ENCODE measurements around the gene VIT. TPM values are rescaled to one million over a fixed set of nuclear protein-coding genes. Genes with fewer than 3 reads are reported as not detected.

The VIT gene
- total and polyA plus RNA-seq, 4 donors, result 0.07 to 0.17 (median 0.09) TPM; not detected in 1

DNA sequence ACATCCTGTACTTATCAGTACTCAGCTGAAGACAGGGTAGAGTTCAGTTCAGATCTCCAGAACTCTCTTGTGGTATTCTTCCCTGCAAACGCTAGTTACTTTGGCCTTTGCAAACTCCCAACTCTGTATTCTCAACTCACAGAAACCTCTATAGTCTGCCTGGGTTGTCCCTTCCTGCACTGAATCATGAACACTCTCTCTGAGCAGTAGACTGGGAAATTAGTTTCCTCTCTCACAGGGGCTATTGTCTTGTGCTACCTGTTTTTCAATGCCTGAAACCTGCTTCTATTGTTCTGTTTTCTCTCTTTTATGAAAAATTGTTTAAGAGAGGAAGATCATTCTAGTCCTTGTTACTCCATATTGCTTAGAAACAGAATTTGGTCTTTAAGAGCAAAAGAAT is 134.7 kb downstream of the VIT start:
- no peak for DNase-seq (ENCODE audit: low spot score)
- H3K4me3 ChIP-seq (ENCODE audit: low read depth in 1 of 3, low read length in 3 of 3), result no peak overlapping the region
- H3K27ac ChIP-seq (ENCODE audit: low read depth in 1 of 2, low read length in 2 of 2), result no peak overlapping the region
- no peaks in the 10 kb centered on the region for H3K9me3 ChIP-seq (ENCODE audit: control insufficient read depth in 4 of 4, low read length in 3 of 4)
- no peaks in the 10 kb centered on the region for H3K27me3 ChIP-seq (ENCODE audit: control insufficient read depth in 4 of 4, insufficient read depth in 4 of 4, low read length in 3 of 4)
- H3K36me3 ChIP-seq (ENCODE audit: control insufficient read depth in 4 of 4, insufficient read depth in 3 of 4, low read depth in 1 of 4, low read length in 3 of 4), result no peaks in the 10 kb centered on the region
- no peak for TF ChIP-seq SP1 (IDR thresholded peaks at IDR 0.05)
- TF ChIP-seq, protein P1, sequence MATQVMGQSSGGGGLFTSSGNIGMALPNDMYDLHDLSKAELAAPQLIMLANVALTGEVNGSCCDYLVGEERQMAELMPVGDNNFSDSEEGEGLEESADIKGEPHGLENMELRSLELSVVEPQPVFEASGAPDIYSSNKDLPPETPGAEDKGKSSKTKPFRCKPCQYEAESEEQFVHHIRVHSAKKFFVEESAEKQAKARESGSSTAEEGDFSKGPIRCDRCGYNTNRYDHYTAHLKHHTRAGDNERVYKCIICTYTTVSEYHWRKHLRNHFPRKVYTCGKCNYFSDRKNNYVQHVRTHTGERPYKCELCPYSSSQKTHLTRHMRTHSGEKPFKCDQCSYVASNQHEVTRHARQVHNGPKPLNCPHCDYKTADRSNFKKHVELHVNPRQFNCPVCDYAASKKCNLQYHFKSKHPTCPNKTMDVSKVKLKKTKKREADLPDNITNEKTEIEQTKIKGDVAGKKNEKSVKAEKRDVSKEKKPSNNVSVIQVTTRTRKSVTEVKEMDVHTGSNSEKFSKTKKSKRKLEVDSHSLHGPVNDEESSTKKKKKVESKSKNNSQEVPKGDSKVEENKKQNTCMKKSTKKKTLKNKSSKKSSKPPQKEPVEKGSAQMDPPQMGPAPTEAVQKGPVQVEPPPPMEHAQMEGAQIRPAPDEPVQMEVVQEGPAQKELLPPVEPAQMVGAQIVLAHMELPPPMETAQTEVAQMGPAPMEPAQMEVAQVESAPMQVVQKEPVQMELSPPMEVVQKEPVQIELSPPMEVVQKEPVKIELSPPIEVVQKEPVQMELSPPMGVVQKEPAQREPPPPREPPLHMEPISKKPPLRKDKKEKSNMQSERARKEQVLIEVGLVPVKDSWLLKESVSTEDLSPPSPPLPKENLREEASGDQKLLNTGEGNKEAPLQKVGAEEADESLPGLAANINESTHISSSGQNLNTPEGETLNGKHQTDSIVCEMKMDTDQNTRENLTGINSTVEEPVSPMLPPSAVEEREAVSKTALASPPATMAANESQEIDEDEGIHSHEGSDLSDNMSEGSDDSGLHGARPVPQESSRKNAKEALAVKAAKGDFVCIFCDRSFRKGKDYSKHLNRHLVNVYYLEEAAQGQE (IDR thresholded peaks at IDR 0.05), result no peak
- TF ChIP-seq NR2F2 (IDR thresholded peaks at IDR 0.05), result no peak
- TF ChIP-seq, protein P2, sequence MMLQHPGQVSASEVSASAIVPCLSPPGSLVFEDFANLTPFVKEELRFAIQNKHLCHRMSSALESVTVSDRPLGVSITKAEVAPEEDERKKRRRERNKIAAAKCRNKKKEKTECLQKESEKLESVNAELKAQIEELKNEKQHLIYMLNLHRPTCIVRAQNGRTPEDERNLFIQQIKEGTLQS (IDR thresholded peaks at IDR 0.05), result no peak
- no peak for TF ChIP-seq FOXA2 (IDR thresholded peaks at IDR 0.05)
- TF ChIP-seq GABPA (IDR thresholded peaks at IDR 0.05 in 1 of 2, conservative IDR thresholded peaks at IDR 0.05 in 1 of 2), result no peak
- TF ChIP-seq, protein P3, sequence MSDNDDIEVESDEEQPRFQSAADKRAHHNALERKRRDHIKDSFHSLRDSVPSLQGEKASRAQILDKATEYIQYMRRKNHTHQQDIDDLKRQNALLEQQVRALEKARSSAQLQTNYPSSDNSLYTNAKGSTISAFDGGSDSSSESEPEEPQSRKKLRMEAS (IDR thresholded peaks at IDR 0.05), result no peak
- no peak for TF ChIP-seq HNF4A (conservative IDR thresholded peaks at IDR 0.05)
- no peak for TF ChIP-seq JUND (IDR thresholded peaks at IDR 0.05)
- no peak for TF ChIP-seq YY1 (IDR thresholded peaks at IDR 0.05)
- TF ChIP-seq TAF1 (conservative IDR thresholded peaks at IDR 0.05), result no peak
- no peak for TF ChIP-seq EGR1 (IDR thresholded peaks at IDR 0.05; ENCODE audit: low read depth in 2 of 2)
- TF ChIP-seq RXRA (IDR thresholded peaks at IDR 0.05), result no peak
- TF ChIP-seq, protein P4, sequence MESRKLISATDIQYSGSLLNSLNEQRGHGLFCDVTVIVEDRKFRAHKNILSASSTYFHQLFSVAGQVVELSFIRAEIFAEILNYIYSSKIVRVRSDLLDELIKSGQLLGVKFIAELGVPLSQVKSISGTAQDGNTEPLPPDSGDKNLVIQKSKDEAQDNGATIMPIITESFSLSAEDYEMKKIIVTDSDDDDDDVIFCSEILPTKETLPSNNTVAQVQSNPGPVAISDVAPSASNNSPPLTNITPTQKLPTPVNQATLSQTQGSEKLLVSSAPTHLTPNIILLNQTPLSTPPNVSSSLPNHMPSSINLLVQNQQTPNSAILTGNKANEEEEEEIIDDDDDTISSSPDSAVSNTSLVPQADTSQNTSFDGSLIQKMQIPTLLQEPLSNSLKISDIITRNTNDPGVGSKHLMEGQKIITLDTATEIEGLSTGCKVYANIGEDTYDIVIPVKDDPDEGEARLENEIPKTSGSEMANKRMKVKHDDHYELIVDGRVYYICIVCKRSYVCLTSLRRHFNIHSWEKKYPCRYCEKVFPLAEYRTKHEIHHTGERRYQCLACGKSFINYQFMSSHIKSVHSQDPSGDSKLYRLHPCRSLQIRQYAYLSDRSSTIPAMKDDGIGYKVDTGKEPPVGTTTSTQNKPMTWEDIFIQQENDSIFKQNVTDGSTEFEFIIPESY (IDR thresholded peaks at IDR 0.05), result no peak
- no peak for TF ChIP-seq FOXA1 (IDR thresholded peaks at IDR 0.05)
- TF ChIP-seq HNF4G (IDR thresholded peaks at IDR 0.05), result no peak
- TF ChIP-seq, protein P5, sequence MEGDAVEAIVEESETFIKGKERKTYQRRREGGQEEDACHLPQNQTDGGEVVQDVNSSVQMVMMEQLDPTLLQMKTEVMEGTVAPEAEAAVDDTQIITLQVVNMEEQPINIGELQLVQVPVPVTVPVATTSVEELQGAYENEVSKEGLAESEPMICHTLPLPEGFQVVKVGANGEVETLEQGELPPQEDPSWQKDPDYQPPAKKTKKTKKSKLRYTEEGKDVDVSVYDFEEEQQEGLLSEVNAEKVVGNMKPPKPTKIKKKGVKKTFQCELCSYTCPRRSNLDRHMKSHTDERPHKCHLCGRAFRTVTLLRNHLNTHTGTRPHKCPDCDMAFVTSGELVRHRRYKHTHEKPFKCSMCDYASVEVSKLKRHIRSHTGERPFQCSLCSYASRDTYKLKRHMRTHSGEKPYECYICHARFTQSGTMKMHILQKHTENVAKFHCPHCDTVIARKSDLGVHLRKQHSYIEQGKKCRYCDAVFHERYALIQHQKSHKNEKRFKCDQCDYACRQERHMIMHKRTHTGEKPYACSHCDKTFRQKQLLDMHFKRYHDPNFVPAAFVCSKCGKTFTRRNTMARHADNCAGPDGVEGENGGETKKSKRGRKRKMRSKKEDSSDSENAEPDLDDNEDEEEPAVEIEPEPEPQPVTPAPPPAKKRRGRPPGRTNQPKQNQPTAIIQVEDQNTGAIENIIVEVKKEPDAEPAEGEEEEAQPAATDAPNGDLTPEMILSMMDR (IDR thresholded peaks at IDR 0.05; ENCODE audit: low read depth, low read length, missing input control), result no peak
- no peak for TF ChIP-seq RAD21 (IDR thresholded peaks at IDR 0.05)
- H3K9ac ChIP-seq (ENCODE audit: low read depth in 1 of 2, low read length in 2 of 2), result no peak overlapping the region
- no peaks in the 10 kb centered on the region for H3K4me1 ChIP-seq (ENCODE audit: control insufficient read depth in 4 of 4, insufficient read depth in 4 of 4, low read length in 3 of 4)
- WGBS, result 75% methylated on average over 1 of the region's 1 CpG

Data from liver (tissue), 9 donors.